B cell (primary cell): ENCODE measurements around the gene GLIS1. TPM values are rescaled to one million over a fixed set of nuclear protein-coding genes. Genes with fewer than 3 reads are reported as not detected.

Experiments
- ATAC-seq: fragments of 200-7000 bp; cut with Tn5 transposase; one replicate; pipeline ENCODE4 v1.10.0; 2021; ENCODE audit warnings: low read depth, mild to moderate bottlenecking, moderate number of reproducible peaks, moderate library complexity
- CTCF ChIA-PET: fragments of 350-600 bp; sonication (Branson Sonifier 250); formaldehyde crosslinking; loops from one replicate; lab custom pipeline; 2021; ENCODE audit warnings: antibody characterized with exemption, inconsistent platforms; lab: Charles Lee
- POLR2A ChIA-PET: fragments of 350-600 bp; sonication (Branson Sonifier 250); formaldehyde crosslinking; loops from one replicate; lab custom pipeline; 2021; ENCODE audit warnings: antibody characterized with exemption; lab: Charles Lee
- DNase-seq: peaks from one replicate; pipeline ENCODE4 v3.0.0; 2013
- H2AFZ ChIP-seq: 2 replicates; pipeline ENCODE4 v1.6.1; 2012; ENCODE audit warnings: mild to moderate bottlenecking, low read depth, low read length; ENCODE audit not compliant: insufficient read depth, poor library complexity, severe bottlenecking
- H3K27ac ChIP-seq, 2 donors: 1 replicate in 1 of 2; 2 replicates in 1 of 2; pipeline ENCODE4 v1.5.1; 2012 to 2013; ENCODE audit warnings: low read length in 2 of 2, mild to moderate bottlenecking in 2 of 2, moderate library complexity in 1 of 2
- H3K27me3 ChIP-seq, 4 experiments: fragments of 200-600 bp in 1 of 4; sonication (generic) in 1 of 4; replicated peaks in 1 of 4; 1 replicate in 2 of 4; 2 replicates in 2 of 4; pipeline versions ENCODE4 v1.6.1 to v1.7.0; 2013 to 2016; ENCODE audit warnings: low read length in 3 of 4, mild to moderate bottlenecking in 2 of 4, mixed read lengths in 1 of 4, moderate library complexity in 1 of 4; ENCODE audit not compliant: insufficient read depth in 4 of 4, control insufficient read depth in 3 of 4; ENCODE audit errors: control extremely low read depth in 1 of 4
- H3K36me3 ChIP-seq, 2 experiments: replicated peaks in 1 of 2; 1 replicate in 1 of 2; 2 replicates in 1 of 2; pipeline versions ENCODE4 v1.6.1 to v1.7.1; 2013; ENCODE audit warnings: low read length in 1 of 2; ENCODE audit not compliant: insufficient read depth in 2 of 2, control insufficient read depth in 1 of 2; ENCODE audit errors: control extremely low read depth in 1 of 2, extremely low read depth in 1 of 2
- H3K4me1 ChIP-seq, 2 donors: fragments of 200-600 bp in 1 of 2; sonication (generic) in 1 of 2; 1 replicate in 1 of 2; 2 replicates in 1 of 2; pipeline versions ENCODE4 v1.5.1 to v1.6.1; 2013 to 2017; ENCODE audit warnings: low read length in 2 of 2; ENCODE audit not compliant: control insufficient read depth in 2 of 2, insufficient read depth in 2 of 2
- H3K4me2 ChIP-seq: replicated peaks from 2 replicates; pipeline ENCODE3; 2012; ENCODE audit warnings: mild to moderate bottlenecking, low read depth, low read length; ENCODE audit not compliant: poor library complexity, severe bottlenecking
- H3K4me3 ChIP-seq, 5 experiments: fragments of 200-600 bp in 1 of 5; sonication (generic) in 1 of 5; 1 replicate in 3 of 5; 2 replicates in 2 of 5; pipeline versions ENCODE4 v1.5.1 to v1.7.0; 2011 to 2016; ENCODE audit warnings: low read length in 4 of 5, mild to moderate bottlenecking in 4 of 5, low read depth in 2 of 5, control low read depth in 1 of 5, moderate library complexity in 1 of 5; ENCODE audit not compliant: insufficient read depth in 1 of 5; ENCODE audit errors: control extremely low read depth in 1 of 5, extremely low read depth in 1 of 5
- H3K79me2 ChIP-seq: fragments of 200-600 bp; sonication (generic); one replicate; pipeline ENCODE4 v1.6.0; 2016; ENCODE audit warnings: low read length; ENCODE audit not compliant: control insufficient read depth, insufficient read depth
- H3K9ac ChIP-seq: fragments of 200-600 bp; sonication (generic); 2 replicates; pipeline ENCODE4 v1.6.1; 2017; ENCODE audit warnings: mild to moderate bottlenecking, low read length, moderate library complexity
- H3K9me3 ChIP-seq, 3 donors: one replicate each; pipeline versions ENCODE4 v1.6.1 to v1.7.1; 2013; ENCODE audit warnings: low read length in 2 of 3; ENCODE audit not compliant: control insufficient read depth in 2 of 3, insufficient read depth in 1 of 3; ENCODE audit errors: control extremely low read depth in 1 of 3
- H4K20me1 ChIP-seq: 2 replicates; pipeline ENCODE4 v1.6.0; 2012; ENCODE audit warnings: mild to moderate bottlenecking, low read length; ENCODE audit not compliant: insufficient read depth, control insufficient read depth, poor library complexity, severe bottlenecking
- H3K27ac Mint-ChIP-seq: one replicate; pipeline ENCODE4 v1.8.0; 2021; ENCODE audit warnings: mixed read lengths
- H3K27me3 Mint-ChIP-seq: one replicate; pipeline ENCODE4 v1.8.0; 2021; ENCODE audit warnings: mixed read lengths
- H3K4me1 Mint-ChIP-seq: one replicate; pipeline ENCODE4 v1.8.0; 2021; ENCODE audit warnings: mixed read lengths
- H3K4me3 Mint-ChIP-seq: one replicate; pipeline ENCODE4 v1.8.0; 2021; ENCODE audit warnings: mixed read lengths
- H3K9me3 Mint-ChIP-seq: one replicate; pipeline ENCODE4 v1.8.0; 2022; ENCODE audit warnings: mixed read lengths; ENCODE audit not compliant: insufficient read depth
- CTCF ChIP-seq: fragments of 200-600 bp; IDR thresholded peaks from one replicate; pipeline ENCODE4 v1.8.0; 2022; ENCODE audit warnings: antibody characterized with exemption, mild to moderate bottlenecking
- EZH2 ChIP-seq: IDR thresholded peaks from 2 replicates; pipeline ENCODE4 v1.6.1; 2012; ENCODE audit warnings: borderline replicate concordance, low read depth, mild to moderate bottlenecking, moderate library complexity, low read length; ENCODE audit not compliant: insufficient read depth, poor library complexity, severe bottlenecking
- WGBS: methylation state at CpG from one replicate; pipeline ENCODE4 v1.1.5; 2013; ENCODE audit warnings: missing lambda C conversion rate; ENCODE audit not compliant: insufficient coverage; 5-methylcytosine and 5-hydroxymethylcytosine counted together
- intact Hi-C: fragments of 100-400 bp; cut with micrococcal nuclease; formaldehyde crosslinking; loops from one replicate; pipeline ENCODE4 v1.10.0; 2022
- polyA plus RNA-seq: library from polyadenylated mRNA; depleted of rRNA; stranded (reverse); fragments of >200 nt; gene quantifications from 2 replicates; pipeline ENCODE4 v1.2.3, GENCODE V29; 2012
- total RNA-seq, 2 donors: library from RNA; stranded (reverse); fragments of 120-200 nt in 1 of 2; gene quantifications; 1 replicate in 1 of 2; 2 replicates in 1 of 2; pipeline versions ENCODE4 v1.2.3 to v1.2.4, GENCODE V29; 2013 to 2022

Gene GLIS1
- total and polyA plus RNA-seq, 2 donors (not counting 1 experiment from before 2014, with no cell fraction given), result not detected

DNA sequence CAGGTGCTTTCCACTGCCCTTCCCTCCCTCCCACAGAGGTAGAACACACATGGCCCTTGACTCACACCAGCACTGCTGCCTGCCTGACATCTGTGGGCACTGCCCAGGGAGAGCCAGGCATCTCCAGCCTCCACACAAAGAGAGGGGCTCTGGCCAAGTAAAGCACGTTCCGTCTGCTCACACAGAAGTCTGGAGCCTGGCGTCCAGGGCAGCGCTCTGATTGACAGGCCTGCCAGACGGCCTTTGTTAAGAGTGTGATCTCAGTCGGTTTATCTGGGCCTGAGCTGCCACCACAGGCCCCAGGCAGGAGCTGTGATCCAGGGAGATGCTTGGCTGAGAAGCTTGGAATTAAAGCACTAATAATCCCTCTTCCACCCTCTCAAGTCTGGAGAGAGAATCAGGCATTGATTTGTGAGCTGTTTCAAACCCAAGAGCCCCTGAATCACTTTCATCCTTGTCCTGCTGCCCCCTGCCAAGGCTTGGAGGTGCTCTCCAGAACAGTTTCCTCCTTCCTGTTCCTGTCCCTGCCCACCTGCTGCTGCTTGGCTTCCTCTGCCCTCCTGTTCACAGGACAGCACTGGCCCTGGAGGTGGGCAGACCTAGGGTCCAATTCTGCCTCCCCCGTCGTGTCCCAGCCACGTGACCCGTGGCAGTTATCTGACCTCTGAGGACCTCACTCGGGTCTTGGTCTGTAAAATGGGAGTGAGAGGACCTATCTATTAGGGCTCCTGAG lies 276.0 kb downstream of the GLIS1 start:
- Histone ChIP-seq H2AFZ (no peak overlapping the region), H3K27me3 (no peaks in the 10 kb centered on the region), H3K27ac (no peak overlapping the region), H3K9me3 (no peaks in the 10 kb centered on the region), H3K4me2 (no peak overlapping the region), H3K4me1 (no peaks in the 10 kb centered on the region), H4K20me1 (no peaks in the 10 kb centered on the region), H3K4me3 (no peak overlapping the region), H3K9ac (no peak overlapping the region), H3K36me3 (no peaks in the 10 kb centered on the region), H3K79me2 (no peaks in the 10 kb centered on the region)
- Mint-ChIP-seq H3K9me3 (no peaks in the 10 kb centered on the region), H3K27me3 (no peaks in the 10 kb centered on the region), H3K27ac (no peak overlapping the region), H3K4me3 (no peak overlapping the region), H3K4me1 (no peaks in the 10 kb centered on the region)
- intact Hi-C loops, result no loop called here
- ATAC-seq (no peak), DNase-seq (no peak)
- no peak for TF ChIP-seq EZH2
- TF ChIP-seq CTCF, result no peak
- CTCF ChIA-PET, result interaction anchor here (0.7 kb wide), 1 partner anchor 9 kb away, joined by 3 read pairs; no protein-coding TSS in a partner anchor
- 94% methylated on average over 9 of the region's 11 CpGs for WGBS
- POLR2A ChIA-PET, result no interaction called here

GRCh38 chr1:53462193-53462592 lies 276.8 kb downstream of the GLIS1 start:
- H3K4me1 ChIP-seq, result no peaks in the 10 kb centered on the region
- no peaks in the 10 kb centered on the region for H3K9me3 ChIP-seq
- H3K4me3 ChIP-seq, result no peak overlapping the region
- 80% methylated on average over 3 of the region's 6 CpGs for WGBS
- H3K27me3 ChIP-seq, result no peaks in the 10 kb centered on the region
- TF ChIP-seq EZH2 (no peak), CTCF (no peak)
- Mint-ChIP-seq H3K27ac (no peak overlapping the region), H3K9me3 (no peaks in the 10 kb centered on the region), H3K4me1 (no peaks in the 10 kb centered on the region), H3K27me3 (no peaks in the 10 kb centered on the region), H3K4me3 (no peak overlapping the region)
- CTCF ChIA-PET, result no interaction called here
- no peak overlapping the region for H2AFZ ChIP-seq
- POLR2A ChIA-PET, result no interaction called here
- intact Hi-C loops, result no loop called here
- no peaks in the 10 kb centered on the region for H3K79me2 ChIP-seq
- H4K20me1 ChIP-seq, result no peaks in the 10 kb centered on the region
- H3K4me2 ChIP-seq, result no peak overlapping the region
- H3K27ac ChIP-seq, result no peak overlapping the region
- DNase-seq (no peak), ATAC-seq (no peak)
- H3K36me3 ChIP-seq, result no peaks in the 10 kb centered on the region
- H3K9ac ChIP-seq, result no peak overlapping the region
